HepG2 (cell line): ENCODE results near the gene LMAN1L.

Source experiments
- EP300 ChIP-seq, 3 experiments: sonication (generic) in 1 of 3; formaldehyde crosslinking in 1 of 3; IDR thresholded peaks; 2 replicates each; pipeline versions ENCODE4 v1.5.1 to v1.6.1; 2011 to 2020; ENCODE audit warnings: low read depth in 2 of 3, low read length in 2 of 3, borderline replicate concordance in 1 of 3, improper control_type of control experiment in 1 of 3, mild to moderate bottlenecking in 1 of 3, missing genetic modification reagents in 1 of 3, moderate library complexity in 1 of 3
- GABPB1 ChIP-seq: IDR thresholded peaks from 2 replicates; pipeline ENCODE4 v1.6.1; 2016; ENCODE audit warnings: mild to moderate bottlenecking, missing genetic modification reagents, moderate library complexity, missing compliant biosample characterization
- MTA3 ChIP-seq: sonication (generic); formaldehyde crosslinking; IDR thresholded peaks from 2 replicates; pipeline ENCODE4 v1.4.0; 2020; ENCODE audit warnings: missing genetic modification reagents
- PHF5A ChIP-seq: IDR thresholded peaks from one replicate; pipeline ENCODE4 v1.6.1; 2018; ENCODE audit warnings: low read depth, missing genetic modification reagents; ENCODE audit not compliant: unreplicated experiment
- RELA ChIP-seq: sonication (generic); formaldehyde crosslinking; IDR thresholded peaks from 2 replicates; pipeline ENCODE4 v1.4.0; 2020; ENCODE audit warnings: missing genetic modification reagents
- SATB2 ChIP-seq: sonication (generic); formaldehyde crosslinking; IDR thresholded peaks from 2 replicates; pipeline ENCODE4 v1.5.0; 2020; ENCODE audit warnings: missing genetic modification reagents
- ZKSCAN8 ChIP-seq: IDR thresholded peaks from 2 replicates; pipeline ENCODE4 v1.6.1; 2016; ENCODE audit warnings: borderline replicate concordance, missing genetic modification reagents, missing compliant biosample characterization
- ZNF263 ChIP-seq: sonication (generic); formaldehyde crosslinking; IDR thresholded peaks from 2 replicates; pipeline ENCODE4 v1.4.0; 2020; ENCODE audit warnings: missing genetic modification reagents
- TF ChIP-seq, protein P1 (sequence below): sonication (generic); formaldehyde crosslinking; IDR thresholded peaks from 2 replicates; pipeline ENCODE4 v1.8.0; 2022; ENCODE audit warnings: missing genetic modification reagents, mild to moderate bottlenecking, inconsistent platforms, borderline replicate concordance
- TF ChIP-seq, protein P2 (sequence below): sonication (generic); formaldehyde crosslinking; IDR thresholded peaks from 2 replicates; pipeline ENCODE4 v1.5.0; 2020; ENCODE audit warnings: missing genetic modification reagents, mild to moderate bottlenecking, borderline replicate concordance
- TF ChIP-seq, protein P3 (sequence below): sonication (generic); formaldehyde crosslinking; IDR thresholded peaks from 2 replicates; pipeline ENCODE4 v1.5.0; 2020; ENCODE audit warnings: mild to moderate bottlenecking, missing genetic modification reagents, moderate library complexity
- TF ChIP-seq, protein P4 (sequence below): sonication (generic); formaldehyde crosslinking; IDR thresholded peaks from one replicate; pipeline ENCODE4 v1.5.1; 2020; ENCODE audit warnings: mild to moderate bottlenecking, missing genetic modification reagents; ENCODE audit errors: not compliant biosample characterization
- TF ChIP-seq, protein P5 (sequence below): sonication (generic); formaldehyde crosslinking; IDR thresholded peaks from 2 replicates; pipeline ENCODE4 v1.4.0; 2020; ENCODE audit warnings: missing genetic modification reagents

DNA sequence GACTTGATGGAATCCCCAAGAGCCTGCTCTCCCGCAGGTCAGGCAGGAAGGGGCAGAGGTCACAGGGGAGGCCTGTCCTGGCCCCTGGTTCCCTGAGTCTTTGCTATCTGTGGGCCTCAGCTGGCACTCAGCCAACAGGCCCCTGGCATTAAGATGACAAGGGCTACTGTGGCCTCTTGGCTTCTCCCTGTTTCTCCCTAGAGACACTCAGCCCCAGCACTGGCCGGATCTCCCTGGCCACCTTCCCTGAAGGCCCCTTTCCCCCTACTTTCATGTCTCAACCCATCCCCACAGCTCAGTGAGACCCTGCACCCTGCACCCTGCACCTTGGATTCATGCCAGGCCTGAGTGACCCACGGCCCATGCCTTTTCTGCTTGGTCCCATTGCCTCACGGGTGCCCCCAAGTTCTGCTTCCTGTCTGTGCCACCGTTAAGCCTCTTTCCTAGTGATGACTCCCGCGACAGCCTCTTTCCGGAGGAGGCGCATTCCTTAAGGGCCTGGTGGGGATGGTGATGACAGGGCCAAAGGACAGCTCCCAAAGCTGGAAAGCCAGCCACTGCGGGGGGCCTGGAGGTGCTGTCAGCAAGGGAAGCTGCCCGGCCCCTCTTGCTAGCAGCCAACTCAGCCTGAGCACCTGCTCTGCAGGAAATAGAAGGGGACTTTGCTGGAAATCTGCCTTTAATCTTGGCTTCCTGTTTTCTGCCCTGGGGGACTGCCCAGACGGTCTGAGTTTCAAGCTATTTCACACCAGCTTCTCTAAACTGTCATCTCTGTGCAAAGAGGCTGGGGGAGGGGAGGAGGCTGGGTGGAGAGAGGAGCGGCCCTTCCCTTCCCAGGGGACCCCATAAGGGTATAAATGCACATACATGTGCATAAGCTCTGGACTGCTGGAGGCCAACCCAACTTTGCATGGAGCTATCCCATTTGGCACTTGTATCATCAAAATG is 35.5 kb upstream of the LMAN1L start:
- TF ChIP-seq GABPB1 (CRISPR knock-in tag) (peak; percentile 37), ZKSCAN8 (CRISPR knock-in tag) (no peak), PHF5A (no peak), SATB2 (no peak), MTA3 (CRISPR knock-in tag) (no peak), RELA (no peak), ZNF263 (CRISPR knock-in tag) (no peak), EP300 (IDR thresholded peaks at IDR 0.05; ENCODE audit: low read depth in 2 of 2, low read length in 2 of 2) (no peak), EP300 (CRISPR knock-in tag; IDR thresholded peaks at IDR 0.05; ENCODE audit: borderline replicate concordance) (no peak)
- TF ChIP-seq, protein P1, sequence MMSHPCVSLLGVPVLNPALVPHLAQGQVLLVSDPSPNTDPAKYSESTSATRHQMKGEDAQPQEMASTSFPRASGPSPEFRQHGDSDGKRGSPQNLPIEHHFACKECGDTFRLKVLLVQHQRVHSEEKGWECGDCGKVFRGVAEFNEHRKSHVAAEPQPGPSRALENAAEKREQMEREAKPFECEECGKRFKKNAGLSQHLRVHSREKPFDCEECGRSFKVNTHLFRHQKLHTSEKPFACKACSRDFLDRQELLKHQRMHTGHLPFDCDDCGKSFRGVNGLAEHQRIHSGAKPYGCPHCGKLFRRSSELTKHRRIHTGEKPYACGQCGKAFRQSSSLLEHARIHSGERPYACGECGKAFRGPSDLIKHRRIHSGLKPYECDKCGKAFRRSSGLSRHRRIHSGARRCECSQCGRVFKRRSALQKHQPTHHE (CRISPR knock-in tag) = no peak
- TF ChIP-seq, protein P2, sequence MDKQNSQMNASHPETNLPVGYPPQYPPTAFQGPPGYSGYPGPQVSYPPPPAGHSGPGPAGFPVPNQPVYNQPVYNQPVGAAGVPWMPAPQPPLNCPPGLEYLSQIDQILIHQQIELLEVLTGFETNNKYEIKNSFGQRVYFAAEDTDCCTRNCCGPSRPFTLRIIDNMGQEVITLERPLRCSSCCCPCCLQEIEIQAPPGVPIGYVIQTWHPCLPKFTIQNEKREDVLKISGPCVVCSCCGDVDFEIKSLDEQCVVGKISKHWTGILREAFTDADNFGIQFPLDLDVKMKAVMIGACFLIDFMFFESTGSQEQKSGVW (CRISPR knock-in tag) = no peak
- TF ChIP-seq, protein P3, sequence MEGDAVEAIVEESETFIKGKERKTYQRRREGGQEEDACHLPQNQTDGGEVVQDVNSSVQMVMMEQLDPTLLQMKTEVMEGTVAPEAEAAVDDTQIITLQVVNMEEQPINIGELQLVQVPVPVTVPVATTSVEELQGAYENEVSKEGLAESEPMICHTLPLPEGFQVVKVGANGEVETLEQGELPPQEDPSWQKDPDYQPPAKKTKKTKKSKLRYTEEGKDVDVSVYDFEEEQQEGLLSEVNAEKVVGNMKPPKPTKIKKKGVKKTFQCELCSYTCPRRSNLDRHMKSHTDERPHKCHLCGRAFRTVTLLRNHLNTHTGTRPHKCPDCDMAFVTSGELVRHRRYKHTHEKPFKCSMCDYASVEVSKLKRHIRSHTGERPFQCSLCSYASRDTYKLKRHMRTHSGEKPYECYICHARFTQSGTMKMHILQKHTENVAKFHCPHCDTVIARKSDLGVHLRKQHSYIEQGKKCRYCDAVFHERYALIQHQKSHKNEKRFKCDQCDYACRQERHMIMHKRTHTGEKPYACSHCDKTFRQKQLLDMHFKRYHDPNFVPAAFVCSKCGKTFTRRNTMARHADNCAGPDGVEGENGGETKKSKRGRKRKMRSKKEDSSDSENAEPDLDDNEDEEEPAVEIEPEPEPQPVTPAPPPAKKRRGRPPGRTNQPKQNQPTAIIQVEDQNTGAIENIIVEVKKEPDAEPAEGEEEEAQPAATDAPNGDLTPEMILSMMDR = peak; percentile 31
- TF ChIP-seq, protein P4, sequence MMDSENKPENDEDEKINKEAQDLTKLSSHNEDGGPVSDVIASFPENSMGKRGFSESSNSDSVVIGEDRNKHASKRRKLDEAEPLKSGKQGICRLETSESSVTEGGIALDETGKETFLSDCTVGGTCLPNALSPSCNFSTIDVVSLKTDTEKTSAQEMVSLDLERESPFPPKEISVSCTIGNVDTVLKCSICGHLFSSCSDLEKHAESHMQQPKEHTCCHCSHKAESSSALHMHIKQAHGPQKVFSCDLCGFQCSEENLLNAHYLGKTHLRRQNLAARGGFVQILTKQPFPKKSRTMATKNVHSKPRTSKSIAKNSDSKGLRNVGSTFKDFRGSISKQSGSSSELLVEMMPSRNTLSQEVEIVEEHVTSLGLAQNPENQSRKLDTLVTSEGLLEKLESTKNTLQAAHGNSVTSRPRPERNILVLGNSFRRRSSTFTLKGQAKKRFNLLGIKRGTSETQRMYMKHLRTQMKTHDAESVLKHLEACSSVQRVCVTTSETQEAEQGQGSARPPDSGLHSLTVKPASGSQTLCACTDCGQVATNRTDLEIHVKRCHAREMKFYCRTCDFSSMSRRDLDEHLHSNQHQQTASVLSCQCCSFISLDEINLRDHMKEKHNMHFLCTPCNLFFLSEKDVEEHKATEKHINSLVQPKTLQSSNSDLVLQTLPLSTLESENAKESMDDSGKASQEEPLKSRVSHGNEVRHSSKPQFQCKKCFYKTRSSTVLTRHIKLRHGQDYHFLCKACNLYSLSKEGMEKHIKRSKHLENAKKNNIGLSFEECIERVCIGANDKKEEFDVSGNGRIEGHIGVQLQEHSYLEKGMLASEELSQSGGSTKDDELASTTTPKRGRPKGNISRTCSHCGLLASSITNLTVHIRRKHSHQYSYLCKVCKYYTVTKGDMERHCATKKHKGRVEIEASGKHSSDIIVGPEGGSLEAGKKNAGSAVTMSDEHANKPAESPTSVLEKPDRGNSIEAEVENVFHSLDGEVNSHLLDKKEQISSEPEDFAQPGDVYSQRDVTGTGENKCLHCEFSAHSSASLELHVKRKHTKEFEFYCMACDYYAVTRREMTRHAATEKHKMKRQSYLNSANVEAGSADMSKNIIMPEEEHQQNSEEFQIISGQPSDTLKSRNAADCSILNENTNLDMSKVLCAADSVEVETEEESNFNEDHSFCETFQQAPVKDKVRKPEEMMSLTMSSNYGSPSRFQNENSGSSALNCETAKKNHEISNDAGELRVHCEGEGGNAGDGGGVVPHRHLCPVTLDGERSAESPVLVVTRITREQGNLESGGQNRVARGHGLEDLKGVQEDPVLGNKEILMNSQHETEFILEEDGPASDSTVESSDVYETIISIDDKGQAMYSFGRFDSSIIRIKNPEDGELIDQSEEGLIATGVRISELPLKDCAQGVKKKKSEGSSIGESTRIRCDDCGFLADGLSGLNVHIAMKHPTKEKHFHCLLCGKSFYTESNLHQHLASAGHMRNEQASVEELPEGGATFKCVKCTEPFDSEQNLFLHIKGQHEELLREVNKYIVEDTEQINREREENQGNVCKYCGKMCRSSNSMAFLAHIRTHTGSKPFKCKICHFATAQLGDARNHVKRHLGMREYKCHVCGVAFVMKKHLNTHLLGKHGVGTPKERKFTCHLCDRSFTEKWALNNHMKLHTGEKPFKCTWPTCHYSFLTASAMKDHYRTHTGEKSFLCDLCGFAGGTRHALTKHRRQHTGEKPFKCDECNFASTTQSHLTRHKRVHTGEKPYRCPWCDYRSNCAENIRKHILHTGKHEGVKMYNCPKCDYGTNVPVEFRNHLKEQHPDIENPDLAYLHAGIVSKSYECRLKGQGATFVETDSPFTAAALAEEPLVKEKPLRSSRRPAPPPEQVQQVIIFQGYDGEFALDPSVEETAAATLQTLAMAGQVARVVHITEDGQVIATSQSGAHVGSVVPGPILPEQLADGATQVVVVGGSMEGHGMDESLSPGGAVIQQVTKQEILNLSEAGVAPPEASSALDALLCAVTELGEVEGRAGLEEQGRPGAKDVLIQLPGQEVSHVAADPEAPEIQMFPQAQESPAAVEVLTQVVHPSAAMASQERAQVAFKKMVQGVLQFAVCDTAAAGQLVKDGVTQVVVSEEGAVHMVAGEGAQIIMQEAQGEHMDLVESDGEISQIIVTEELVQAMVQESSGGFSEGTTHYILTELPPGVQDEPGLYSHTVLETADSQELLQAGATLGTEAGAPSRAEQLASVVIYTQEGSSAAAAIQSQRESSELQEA (CRISPR knock-in tag) = no peak
- TF ChIP-seq, protein P5, sequence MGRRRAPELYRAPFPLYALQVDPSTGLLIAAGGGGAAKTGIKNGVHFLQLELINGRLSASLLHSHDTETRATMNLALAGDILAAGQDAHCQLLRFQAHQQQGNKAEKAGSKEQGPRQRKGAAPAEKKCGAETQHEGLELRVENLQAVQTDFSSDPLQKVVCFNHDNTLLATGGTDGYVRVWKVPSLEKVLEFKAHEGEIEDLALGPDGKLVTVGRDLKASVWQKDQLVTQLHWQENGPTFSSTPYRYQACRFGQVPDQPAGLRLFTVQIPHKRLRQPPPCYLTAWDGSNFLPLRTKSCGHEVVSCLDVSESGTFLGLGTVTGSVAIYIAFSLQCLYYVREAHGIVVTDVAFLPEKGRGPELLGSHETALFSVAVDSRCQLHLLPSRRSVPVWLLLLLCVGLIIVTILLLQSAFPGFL (CRISPR knock-in tag) = no peak
